MM.1S (cell line): ENCODE measurements around the gene GNAL.

ENCODE experiments used
- DNase-seq: peaks from one replicate; pipeline ENCODE4 v3.0.0-alpha.2; 2015
- H2AFZ ChIP-seq: fragments of 300-600 bp; sonication (generic); 2 replicates; pipeline ENCODE4 v1.6.0; 2016; ENCODE audit warnings: antibody characterized with exemption, low read length
- H3F3A ChIP-seq: fragments of 300-600 bp; sonication (generic); 2 replicates; pipeline ENCODE4 v1.6.1; 2016; ENCODE audit warnings: mild to moderate bottlenecking, antibody characterized with exemption, low read length, moderate library complexity, mixed read lengths; ENCODE audit not compliant: insufficient read depth
- H3K27ac ChIP-seq: fragments of 300-600 bp; sonication (generic); 2 replicates; pipeline ENCODE4 v1.5.1; 2016; ENCODE audit warnings: mild to moderate bottlenecking, low read length
- H3K27me3 ChIP-seq: fragments of 300-600 bp; sonication (generic); replicated peaks from 2 replicates; pipeline ENCODE4 v1.6.0; 2016; ENCODE audit warnings: low read length; ENCODE audit not compliant: insufficient read depth
- H3K36me3 ChIP-seq: fragments of 300-600 bp; sonication (generic); replicated peaks from 2 replicates; pipeline ENCODE4 v1.6.1; 2016; ENCODE audit warnings: mild to moderate bottlenecking, low read length, mixed read lengths; ENCODE audit not compliant: insufficient read depth
- H3K4me1 ChIP-seq: fragments of 300-600 bp; sonication (generic); 2 replicates; pipeline ENCODE4 v1.6.1; 2016; ENCODE audit warnings: low read length, mixed read lengths
- H3K4me2 ChIP-seq: fragments of 300-600 bp; sonication (generic); 2 replicates; pipeline ENCODE4 v1.6.0; 2016; ENCODE audit warnings: low read depth, low read length
- H3K4me3 ChIP-seq: fragments of 300-600 bp; sonication (generic); 2 replicates; pipeline ENCODE4 v1.5.1; 2016; ENCODE audit warnings: low read length, mixed read lengths
- H3K79me2 ChIP-seq: fragments of 300-600 bp; sonication (generic); 2 replicates; pipeline ENCODE4 v1.6.1; 2016; ENCODE audit warnings: mixed run types, low read length, mixed read lengths
- H3K9ac ChIP-seq: fragments of 300-600 bp; sonication (generic); 2 replicates; pipeline ENCODE4 v1.6.1; 2016; ENCODE audit warnings: low read length, mixed read lengths
- H3K9me2 ChIP-seq: fragments of 300-600 bp; sonication (generic); replicated peaks from 2 replicates; pipeline ENCODE4 v1.6.1; 2016; ENCODE audit warnings: mild to moderate bottlenecking, low read length, mixed read lengths; ENCODE audit not compliant: insufficient read depth
- H3K9me3 ChIP-seq: fragments of 300-600 bp; sonication (generic); replicated peaks from 2 replicates; pipeline ENCODE4 v1.6.1; 2016; ENCODE audit warnings: mild to moderate bottlenecking, low read length, mixed read lengths; ENCODE audit not compliant: insufficient read depth
- H4K20me1 ChIP-seq: fragments of 300-600 bp; sonication (generic); 2 replicates; pipeline ENCODE4 v1.6.1; 2016; ENCODE audit warnings: mild to moderate bottlenecking, low read length, moderate library complexity, mixed read lengths; ENCODE audit not compliant: insufficient read depth
- EZH2 ChIP-seq: fragments of 300-600 bp; sonication (generic); optimal IDR thresholded peaks from 2 replicates; pipeline ENCODE3; 2017; ENCODE audit warnings: low read depth, mild to moderate bottlenecking, antibody characterized with exemption, low read length, mixed read lengths
- EZH2phosphoT487 ChIP-seq: fragments of 300-600 bp; sonication (generic); IDR thresholded peaks from 2 replicates; pipeline ENCODE4 v1.6.1; 2018; ENCODE audit warnings: antibody characterized with exemption, low read length
- TF ChIP-seq, protein P1 (sequence below): fragments of 300-600 bp; sonication (generic); IDR thresholded peaks from 2 replicates; pipeline ENCODE4 v1.5.1; 2016; ENCODE audit warnings: antibody characterized with exemption, low read length, mixed read lengths

Gene GNAL

DNA sequence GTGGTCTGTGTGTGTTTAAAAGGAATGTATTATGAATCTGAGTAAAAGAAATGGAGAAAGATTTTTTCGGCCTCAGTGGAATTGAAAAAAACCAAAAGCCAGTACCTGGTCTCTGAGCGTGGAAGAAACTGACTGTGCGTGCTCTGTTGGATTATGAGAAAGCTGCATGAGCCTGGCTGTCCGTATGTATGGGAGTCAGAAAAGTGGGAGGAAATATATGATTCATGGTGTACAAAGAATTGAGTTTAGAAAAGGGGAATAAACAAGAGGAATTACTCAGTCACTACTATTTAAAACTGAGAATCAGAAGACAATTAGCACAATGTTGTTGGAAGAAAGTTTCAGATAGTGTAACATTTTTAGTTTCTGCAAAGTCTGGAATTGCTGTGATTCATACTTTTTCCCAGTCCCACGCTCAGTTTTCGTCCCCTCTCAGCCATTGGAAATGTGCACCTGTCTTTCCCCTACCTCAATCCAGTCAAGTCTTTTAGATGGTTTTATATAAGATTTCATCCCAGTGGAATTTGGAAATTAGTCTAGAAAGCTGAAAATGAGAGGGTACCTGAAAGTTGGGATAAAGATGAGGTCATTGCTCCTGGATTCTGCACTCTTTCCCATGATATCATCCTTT lies 95.7 kb downstream of the GNAL start:
- Histone ChIP-seq H3K9me2 (no peaks in the 10 kb centered on the region), H3K4me2 (no peak overlapping the region), H3F3A (no peaks in the 10 kb centered on the region), H3K4me3 (no peak overlapping the region), H3K27ac (no peak overlapping the region), H3K36me3 (no peaks in the 10 kb centered on the region), H3K9me3 (no peaks in the 10 kb centered on the region), H4K20me1 (no peaks in the 10 kb centered on the region), H3K4me1 (peaks cover 4% of the 10 kb centered on the region; the same call in 1 of the 2 replicates), H3K9ac (no peak overlapping the region), H3K79me2 (no peaks in the 10 kb centered on the region), H3K27me3 (no peaks in the 10 kb centered on the region), H2AFZ (no peak overlapping the region)
- no peak for TF ChIP-seq EZH2phosphoT487
- TF ChIP-seq, protein P1, sequence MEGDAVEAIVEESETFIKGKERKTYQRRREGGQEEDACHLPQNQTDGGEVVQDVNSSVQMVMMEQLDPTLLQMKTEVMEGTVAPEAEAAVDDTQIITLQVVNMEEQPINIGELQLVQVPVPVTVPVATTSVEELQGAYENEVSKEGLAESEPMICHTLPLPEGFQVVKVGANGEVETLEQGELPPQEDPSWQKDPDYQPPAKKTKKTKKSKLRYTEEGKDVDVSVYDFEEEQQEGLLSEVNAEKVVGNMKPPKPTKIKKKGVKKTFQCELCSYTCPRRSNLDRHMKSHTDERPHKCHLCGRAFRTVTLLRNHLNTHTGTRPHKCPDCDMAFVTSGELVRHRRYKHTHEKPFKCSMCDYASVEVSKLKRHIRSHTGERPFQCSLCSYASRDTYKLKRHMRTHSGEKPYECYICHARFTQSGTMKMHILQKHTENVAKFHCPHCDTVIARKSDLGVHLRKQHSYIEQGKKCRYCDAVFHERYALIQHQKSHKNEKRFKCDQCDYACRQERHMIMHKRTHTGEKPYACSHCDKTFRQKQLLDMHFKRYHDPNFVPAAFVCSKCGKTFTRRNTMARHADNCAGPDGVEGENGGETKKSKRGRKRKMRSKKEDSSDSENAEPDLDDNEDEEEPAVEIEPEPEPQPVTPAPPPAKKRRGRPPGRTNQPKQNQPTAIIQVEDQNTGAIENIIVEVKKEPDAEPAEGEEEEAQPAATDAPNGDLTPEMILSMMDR = no peak
- TF ChIP-seq EZH2 = no peak
- DNase-seq = no peak

DNA sequence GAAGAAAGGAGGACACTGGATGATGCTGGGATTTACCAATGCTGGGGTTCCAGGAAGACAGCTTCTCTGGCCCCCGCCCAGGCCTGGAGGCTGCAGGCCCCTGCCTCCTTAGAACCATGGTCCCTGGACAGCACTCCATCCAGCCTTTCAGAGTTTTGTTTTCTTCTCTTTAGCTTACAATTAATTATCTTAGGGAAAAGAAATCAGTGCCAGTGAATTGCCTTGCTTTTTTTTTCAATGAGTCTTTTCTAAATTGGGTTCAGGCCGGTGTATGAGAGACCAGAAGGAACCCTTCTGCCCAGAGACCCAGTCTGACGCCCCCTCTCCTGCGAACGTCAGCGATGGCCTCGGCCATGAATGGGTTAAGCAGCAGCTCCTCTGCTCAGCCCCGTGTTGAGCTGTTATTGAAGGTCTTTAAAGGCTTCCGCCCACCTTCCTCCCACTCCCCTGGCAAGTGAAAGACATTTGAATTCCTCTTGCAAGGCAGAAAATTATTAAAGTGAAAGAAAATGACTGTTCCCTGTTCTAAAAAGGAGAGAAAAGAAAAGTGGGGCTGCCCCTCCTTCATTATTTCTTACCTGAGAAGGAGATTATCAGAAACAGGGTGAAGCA lies 96.5 kb downstream of the GNAL start:
- no peak overlapping the region for H3K9ac ChIP-seq
- no peak overlapping the region for H3K4me2 ChIP-seq
- H3K4me1 ChIP-seq = peaks cover 4% of the 10 kb centered on the region; the same call in 1 of the 2 replicates
- no peaks in the 10 kb centered on the region for H3F3A ChIP-seq
- H3K9me2 ChIP-seq = no peaks in the 10 kb centered on the region
- no peak for DNase-seq
- no peaks in the 10 kb centered on the region for H3K79me2 ChIP-seq
- H3K9me3 ChIP-seq = no peaks in the 10 kb centered on the region
- no peaks in the 10 kb centered on the region for H3K36me3 ChIP-seq
- TF ChIP-seq EZH2phosphoT487 (no peak), EZH2 (no peak)
- TF ChIP-seq, protein P1 = no peak
- H4K20me1 ChIP-seq = no peaks in the 10 kb centered on the region
- no peaks in the 10 kb centered on the region for H3K27me3 ChIP-seq
- no peak overlapping the region for H2AFZ ChIP-seq
- H3K4me3 ChIP-seq = no peak overlapping the region
- H3K27ac ChIP-seq = no peak overlapping the region

DNA sequence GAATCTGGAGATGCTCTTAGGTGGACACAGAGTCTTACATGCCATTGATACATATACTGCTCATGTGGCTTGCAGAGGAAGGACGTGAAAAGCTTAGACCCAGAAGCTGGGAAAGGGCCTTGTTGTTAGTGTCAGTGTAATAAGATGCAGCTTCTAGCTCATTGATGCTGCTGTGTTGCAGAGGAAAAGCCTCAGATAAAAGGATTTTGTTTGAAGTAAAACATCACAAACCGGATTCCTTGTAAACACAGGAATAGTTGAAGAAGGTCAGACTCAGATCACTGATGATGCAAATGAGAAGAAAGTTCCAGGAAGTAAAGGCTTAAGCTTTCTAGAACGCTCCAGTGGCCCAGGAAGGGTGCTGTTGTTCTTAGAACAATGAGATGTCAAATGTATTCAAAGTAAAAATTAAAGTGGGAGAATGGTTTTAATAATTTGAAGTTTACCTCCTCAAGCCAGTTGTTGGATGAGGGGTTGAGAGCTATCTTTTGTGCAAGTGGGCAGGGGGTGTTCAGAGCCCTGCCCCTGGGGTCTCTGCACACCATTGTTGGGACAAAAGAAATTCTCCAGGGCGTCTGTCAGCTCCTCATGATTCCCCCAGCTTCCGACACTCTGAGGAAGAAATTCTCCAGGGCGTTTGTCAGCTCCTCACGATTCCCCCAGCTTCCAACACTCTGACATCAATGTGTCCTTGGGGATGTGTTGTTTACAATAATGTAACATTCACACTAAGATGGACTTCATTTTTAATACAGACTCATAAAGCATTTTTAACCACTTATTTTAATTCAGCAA lies 100.8 kb downstream of the GNAL start:
- no peak overlapping the region for H2AFZ ChIP-seq
- no peaks in the 10 kb centered on the region for H3F3A ChIP-seq

More for the DNA sequence above, 100.8 kb downstream of the GNAL start:
- TF ChIP-seq EZH2phosphoT487 (no peak), EZH2 (no peak)
- TF ChIP-seq, protein P1 = no peak
- DNase-seq = no peak
- Histone ChIP-seq H3K4me2 (no peak overlapping the region), H4K20me1 (no peaks in the 10 kb centered on the region), H3K27ac (no peak overlapping the region), H3K79me2 (no peaks in the 10 kb centered on the region), H3K27me3 (no peaks in the 10 kb centered on the region), H3K9me2 (no peaks in the 10 kb centered on the region), H3K9me3 (no peaks in the 10 kb centered on the region), H3K36me3 (no peaks in the 10 kb centered on the region), H3K9ac (no peak overlapping the region), H3K4me1 (peaks cover 4% of the 10 kb centered on the region; the same call in 1 of the 2 replicates), H3K4me3 (no peak overlapping the region)
